Dermis blood vessel endothelial cell (primary cell): ENCODE data around the gene RETN. TPM values are rescaled to one million over a fixed set of nuclear protein-coding genes. Genes with fewer than 3 reads are reported as not detected.

Experiments
- DNase-seq: peaks from one replicate; pipeline ENCODE4 v3.0.0; 2010
- total RNA-seq: library from RNA; depleted of rRNA; stranded (reverse); fragments of >200 nt; gene quantifications from 2 replicates; pipeline ENCODE4 v1.2.3, GENCODE V29; 2014

RETN gene
- total RNA-seq, 1 donor from 2014 or later, result not detected

GRCh38 chr19:7685546-7686445 lies 16.9 kb downstream of the RETN start:
- DNase-seq, result no peak

GRCh38 chr19:7687177-7687576 lies 18.3 kb downstream of the RETN start:
- no peak for DNase-seq

GRCh38 chr19:7689165-7689564 lies 20.3 kb downstream of the RETN start:
- no peak for DNase-seq

DNA sequence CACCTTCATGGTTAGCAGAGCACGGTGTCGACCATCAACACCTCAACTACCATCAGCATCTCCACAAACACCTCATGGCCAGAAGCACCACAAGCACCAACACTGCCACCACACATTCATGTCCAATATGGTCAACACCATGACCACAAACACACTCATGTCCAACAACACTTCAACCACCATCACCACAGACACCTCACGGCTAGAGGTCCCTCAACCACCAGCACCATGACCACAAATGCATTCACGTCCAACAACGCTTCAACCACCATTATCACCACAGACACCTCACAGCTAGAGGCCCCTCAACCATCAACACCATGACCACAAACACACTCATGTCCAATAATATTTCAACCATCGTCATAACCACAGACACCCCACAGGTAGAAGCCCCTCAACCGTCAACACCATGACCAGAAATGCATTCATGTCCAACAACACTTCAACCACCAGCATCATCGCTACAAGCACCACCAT lies 22.0 kb downstream of the RETN start:
- DNase-seq, result no peak

- DNase-seq, result no peak
Observed at GRCh38 chr19:7691497-7691896, 22.6 kb downstream of the RETN start.

GRCh38 chr19:7692417-7693088 lies 23.7 kb downstream of the RETN start:
- DNase-seq, result no peak

- no peak for DNase-seq
Observed at GRCh38 chr19:7694499-7694898, 25.6 kb downstream of the RETN start.

DNA sequence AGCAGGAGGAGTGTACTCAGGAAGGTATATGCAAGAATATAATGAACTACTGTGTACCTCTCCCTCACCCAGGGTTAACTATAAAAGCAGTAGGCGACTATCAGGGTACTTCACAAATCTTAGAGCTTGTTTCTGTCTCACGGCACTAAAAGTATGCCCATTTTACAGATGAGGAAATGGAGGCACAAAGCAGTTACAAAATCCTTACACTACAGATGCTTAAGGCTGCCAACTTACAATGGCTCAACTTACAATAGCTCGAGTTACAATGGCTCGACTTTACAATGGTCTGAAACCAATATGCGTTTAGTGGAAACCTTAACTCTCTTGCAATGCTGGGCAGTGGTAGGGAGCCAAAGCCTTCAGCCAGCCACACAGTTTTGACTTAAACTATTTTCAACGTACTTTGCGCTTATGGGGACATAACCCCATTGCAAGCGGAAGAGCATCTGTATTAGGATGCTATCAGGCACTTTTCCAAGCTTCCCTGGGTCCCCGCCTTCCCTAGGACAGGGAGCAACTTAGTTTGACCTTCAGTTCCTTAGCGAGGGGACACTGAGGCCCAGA lies 29.0 kb downstream of the RETN start:
- DNase-seq, result no peak

DNA sequence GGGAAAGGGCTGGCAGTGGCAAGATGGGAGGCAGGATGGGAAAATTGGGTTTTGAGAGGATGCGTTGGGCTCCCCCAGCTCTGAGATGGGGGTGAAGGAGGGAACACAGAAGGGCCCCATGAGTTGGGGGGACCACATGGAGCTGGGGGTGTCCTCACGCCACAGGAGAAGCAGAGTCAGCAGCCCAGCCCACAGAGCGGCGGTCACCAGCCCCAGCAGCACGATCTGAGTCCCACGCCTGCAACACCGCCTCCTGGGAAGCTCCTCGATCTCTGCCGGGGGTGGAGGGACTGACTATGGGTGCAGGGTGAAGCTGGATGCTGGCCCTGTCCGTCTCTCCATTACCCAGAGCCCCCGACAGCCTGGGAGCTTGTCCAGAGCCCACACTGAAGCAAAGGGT lies 29.7 kb downstream of the RETN start:
- no peak for DNase-seq

DNA sequence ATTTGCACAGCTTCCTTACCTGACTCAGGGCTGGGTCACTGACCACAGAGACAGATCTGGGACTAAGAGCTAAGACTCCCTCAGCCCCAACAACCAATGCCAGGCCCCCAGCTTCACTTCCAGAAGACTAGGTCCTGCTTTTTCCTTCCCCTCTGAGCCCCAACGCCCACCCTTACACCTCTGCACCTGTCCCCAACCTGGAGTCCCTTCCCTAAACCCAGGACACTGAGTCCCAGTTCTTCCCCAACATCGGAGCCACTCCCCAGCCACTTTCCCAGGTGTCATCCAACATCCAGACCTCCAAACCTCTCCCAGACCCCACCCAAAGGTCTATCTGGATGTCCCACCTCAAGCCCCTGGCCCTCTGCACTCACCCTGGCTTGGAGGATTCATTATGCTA lies 30.2 kb downstream of the RETN start:
- DNase-seq, result no peak

GRCh38 chr19:7699417-7700401 lies 30.9 kb downstream of the RETN start:
- DNase-seq, result no peak

- no peak for DNase-seq
Observed at GRCh38 chr19:7701049-7701653, 32.3 kb downstream of the RETN start.

DNA sequence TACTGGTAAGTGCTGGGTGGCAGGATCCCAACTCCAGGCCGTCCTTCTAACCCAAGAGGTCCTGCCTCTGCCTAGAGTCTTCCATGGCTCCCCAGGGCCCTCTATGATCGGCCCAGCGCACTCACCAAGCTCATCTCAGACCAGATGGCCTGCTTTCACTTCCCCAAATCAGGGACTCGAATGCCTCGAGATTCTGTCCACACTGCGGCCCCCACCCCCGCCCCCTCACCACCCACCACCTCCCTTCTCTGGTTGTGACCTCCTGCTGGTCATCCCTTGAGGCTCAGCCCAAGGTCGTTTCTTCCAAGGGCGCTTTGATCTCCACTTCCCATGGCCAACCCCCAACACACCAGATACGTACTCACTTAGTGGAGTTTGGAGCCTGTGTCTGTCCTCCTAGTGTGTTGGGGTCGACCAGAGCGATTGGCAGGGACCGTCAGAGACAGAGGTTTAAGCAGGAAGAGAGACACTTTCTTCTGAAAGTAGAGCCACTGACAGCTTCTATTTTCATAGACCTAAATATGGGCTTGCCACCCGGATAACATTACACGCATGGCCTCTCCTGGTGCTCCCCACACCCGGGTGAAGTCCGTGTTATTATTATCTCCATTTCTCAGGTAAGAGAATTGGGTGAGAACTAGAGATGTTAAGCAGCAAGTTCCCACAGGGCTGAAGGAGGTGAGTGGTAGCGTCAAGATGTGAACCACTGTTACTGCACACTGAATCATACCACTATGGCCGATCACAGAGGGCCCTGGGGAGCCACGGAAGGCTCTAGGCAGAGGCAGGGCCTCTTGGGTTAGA lies 33.0 kb downstream of the RETN start, which contains the start of gene FCER2:
FCER2 (minus strand) TSS at position 478 of the 804 bp plus-strand sequence. CDS start 2,371 bp downstream, outside the sequence.
- no peak for DNase-seq

GRCh38 chr19:7703332-7703731 lies 34.5 kb downstream of the RETN start:
- no peak for DNase-seq

- DNase-seq, result no peak
Observed at GRCh38 chr19:7704280-7705060, 35.6 kb downstream of the RETN start.

- no peak for DNase-seq
Observed at GRCh38 chr19:7705387-7706187, 36.7 kb downstream of the RETN start.

GRCh38 chr19:7706188-7706954 lies 37.5 kb downstream of the RETN start:
- no peak for DNase-seq

GRCh38 chr19:7706955-7707456 lies 38.2 kb downstream of the RETN start:
- no peak for DNase-seq
